ENCODE data around the gene ETV6.
"Not testable (repeated sequence)": the region's sequence is repeated elsewhere in the genome, so short reads cannot be mapped to it uniquely, and the experiment has no call there.

Gene ETV6

GRCh38 chr12:11668611-11669010 is 19.1 kb downstream of the ETV6 start:
- DNase-seq (ENCODE audit: low spot score) = no peak

GRCh38 chr12:11669348-11669747 is 19.9 kb downstream of the ETV6 start:
- DNase-seq (ENCODE audit: low spot score) = no peak

- DNase-seq (ENCODE audit: low spot score) = no peak
These were observed 23.1 kb downstream of the ETV6 start for GRCh38 chr12:11672256-11673191.

- DNase-seq (ENCODE audit: low spot score) = no peak
These were observed 24.4 kb downstream of the ETV6 start for GRCh38 chr12:11673666-11674461.

- no peak for DNase-seq (ENCODE audit: low spot score)
These were observed 25.5 kb downstream of the ETV6 start for GRCh38 chr12:11674894-11675390.

GRCh38 chr12:11676052-11676451 is 26.6 kb downstream of the ETV6 start:
- DNase-seq (ENCODE audit: low spot score) = no peak

- DNase-seq (ENCODE audit: low spot score) = no peak
These were observed 27.6 kb downstream of the ETV6 start for GRCh38 chr12:11677093-11677492.

- DNase-seq (ENCODE audit: low spot score) = no peak
These were observed 28.3 kb downstream of the ETV6 start for GRCh38 chr12:11677752-11678151.

- DNase-seq (ENCODE audit: low spot score) = no peak
These were observed 29.3 kb downstream of the ETV6 start for GRCh38 chr12:11678781-11679180.

- DNase-seq (ENCODE audit: low spot score) = no peak
These were observed 31.7 kb downstream of the ETV6 start for GRCh38 chr12:11681207-11681606.

- not testable (repeated sequence) for DNase-seq (ENCODE audit: low spot score)
These were observed 32.2 kb downstream of the ETV6 start for GRCh38 chr12:11681695-11682094.

GRCh38 chr12:11684393-11684792 is 34.9 kb downstream of the ETV6 start:
- DNase-seq (ENCODE audit: low spot score) = no peak

- no peak for DNase-seq (ENCODE audit: low spot score)
These were observed 35.3 kb downstream of the ETV6 start for GRCh38 chr12:11684811-11685210.

- no peak for DNase-seq (ENCODE audit: low spot score)
These were observed 35.8 kb downstream of the ETV6 start for GRCh38 chr12:11685316-11685715.

GRCh38 chr12:11685716-11686115 is 36.2 kb downstream of the ETV6 start:
- DNase-seq (ENCODE audit: low spot score) = no peak

- DNase-seq (ENCODE audit: low spot score) = no peak
These were observed 36.6 kb downstream of the ETV6 start for GRCh38 chr12:11686120-11686519.

- DNase-seq (ENCODE audit: low spot score) = no peak
These were observed 38.1 kb downstream of the ETV6 start for GRCh38 chr12:11687528-11687927.

GRCh38 chr12:11688379-11688778 is 38.9 kb downstream of the ETV6 start:
- no peak for DNase-seq (ENCODE audit: low spot score)

GRCh38 chr12:11688831-11689230 is 39.4 kb downstream of the ETV6 start:
- no peak for DNase-seq (ENCODE audit: low spot score)

- DNase-seq (ENCODE audit: low spot score) = no peak
These were observed 40.2 kb downstream of the ETV6 start for GRCh38 chr12:11689591-11690186.

- no peak for DNase-seq (ENCODE audit: low spot score)
These were observed 43.6 kb downstream of the ETV6 start for GRCh38 chr12:11693067-11693466.

- no peak for DNase-seq (ENCODE audit: low spot score)
These were observed 44.1 kb downstream of the ETV6 start for GRCh38 chr12:11693601-11694000.
